Tongue (tissue), 2 donors: Measurements from ENCODE around the gene ZFPM1. TPM values are rescaled to one million over a fixed set of nuclear protein-coding genes. Genes with fewer than 3 reads are reported as not detected.
"Not testable (repeated sequence)": the region's sequence is repeated elsewhere in the genome, so short reads cannot be mapped to it uniquely, and the experiment has no call there.

Experiments used
- DNase-seq: peaks from one replicate; pipeline ENCODE4 v3.0.0-alpha.2; 2015
- total RNA-seq: library from RNA; depleted of rRNA; stranded (reverse); fragments of >200 nt; gene quantifications from one replicate; pipeline ENCODE4 v1.2.3, GENCODE V29; 2014

ZFPM1 gene
- total RNA-seq, 1 donor from 2014 or later: 0.41 TPM

GRCh38 chr16:88480829-88481228 lies 27.7 kb downstream of the ZFPM1 start:
- no peak for DNase-seq

DNA sequence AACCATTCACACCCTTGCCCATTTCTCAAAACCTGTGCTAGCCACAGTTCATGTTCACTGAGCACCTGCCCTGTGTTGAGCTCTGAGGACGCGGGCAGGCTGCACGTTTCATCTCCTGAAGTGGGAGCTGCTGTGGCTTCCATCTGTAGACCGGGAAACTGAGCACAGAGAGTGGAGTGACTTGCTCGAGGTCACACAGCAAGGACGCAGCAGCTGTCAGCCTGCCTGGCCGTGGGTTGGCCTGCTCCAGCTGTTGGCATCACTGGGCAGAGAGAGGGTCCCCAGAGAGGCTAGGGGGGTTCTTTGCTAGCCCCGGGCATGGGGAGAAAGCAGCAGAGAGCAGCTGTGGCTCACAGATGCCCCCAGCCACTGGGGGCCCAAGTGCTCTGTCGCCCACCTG lies 28.8 kb downstream of the ZFPM1 start:
- no peak for DNase-seq

DNA sequence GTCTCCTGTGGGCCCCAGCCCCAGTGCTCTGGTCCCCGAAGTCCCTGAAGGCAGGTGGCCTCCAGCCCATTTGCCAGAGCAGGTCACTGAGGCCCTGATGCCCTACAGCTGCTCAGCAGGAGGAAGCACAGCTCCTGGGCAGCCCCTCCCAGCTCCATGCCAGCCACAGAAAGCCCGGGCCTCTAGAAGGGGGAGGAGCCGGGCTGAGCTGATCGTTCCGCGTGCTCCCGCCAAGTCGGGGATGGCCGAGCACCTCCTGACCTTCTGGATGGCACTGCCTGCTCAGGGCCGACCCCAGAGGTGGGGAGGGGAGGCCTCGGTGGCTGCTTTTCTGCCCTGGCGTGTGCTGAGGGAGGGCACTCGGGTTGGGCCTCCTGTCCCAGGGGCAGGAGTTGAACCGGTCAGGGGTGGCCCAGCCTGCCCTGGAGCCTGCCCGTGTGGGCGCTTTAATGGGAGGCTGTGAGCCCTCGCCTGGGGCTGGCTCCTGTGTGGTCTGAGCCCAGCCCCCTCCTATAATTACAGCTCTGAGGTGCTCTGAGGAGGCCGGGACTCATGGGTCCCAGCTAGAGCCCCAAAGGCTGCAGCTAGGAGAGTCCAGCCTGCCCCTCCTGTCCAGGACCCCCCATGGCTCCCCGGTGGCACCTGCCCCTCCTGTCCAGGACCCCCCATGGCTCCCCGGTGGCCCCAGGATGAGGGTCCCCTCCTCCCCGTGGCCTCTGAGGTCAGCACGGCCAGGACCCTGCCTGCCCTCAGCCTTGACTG lies 29.7 kb downstream of the ZFPM1 start:
- no peak for DNase-seq

- DNase-seq: no peak
Observed at GRCh38 chr16:88483392-88483641, 30.2 kb downstream of the ZFPM1 start.

DNA sequence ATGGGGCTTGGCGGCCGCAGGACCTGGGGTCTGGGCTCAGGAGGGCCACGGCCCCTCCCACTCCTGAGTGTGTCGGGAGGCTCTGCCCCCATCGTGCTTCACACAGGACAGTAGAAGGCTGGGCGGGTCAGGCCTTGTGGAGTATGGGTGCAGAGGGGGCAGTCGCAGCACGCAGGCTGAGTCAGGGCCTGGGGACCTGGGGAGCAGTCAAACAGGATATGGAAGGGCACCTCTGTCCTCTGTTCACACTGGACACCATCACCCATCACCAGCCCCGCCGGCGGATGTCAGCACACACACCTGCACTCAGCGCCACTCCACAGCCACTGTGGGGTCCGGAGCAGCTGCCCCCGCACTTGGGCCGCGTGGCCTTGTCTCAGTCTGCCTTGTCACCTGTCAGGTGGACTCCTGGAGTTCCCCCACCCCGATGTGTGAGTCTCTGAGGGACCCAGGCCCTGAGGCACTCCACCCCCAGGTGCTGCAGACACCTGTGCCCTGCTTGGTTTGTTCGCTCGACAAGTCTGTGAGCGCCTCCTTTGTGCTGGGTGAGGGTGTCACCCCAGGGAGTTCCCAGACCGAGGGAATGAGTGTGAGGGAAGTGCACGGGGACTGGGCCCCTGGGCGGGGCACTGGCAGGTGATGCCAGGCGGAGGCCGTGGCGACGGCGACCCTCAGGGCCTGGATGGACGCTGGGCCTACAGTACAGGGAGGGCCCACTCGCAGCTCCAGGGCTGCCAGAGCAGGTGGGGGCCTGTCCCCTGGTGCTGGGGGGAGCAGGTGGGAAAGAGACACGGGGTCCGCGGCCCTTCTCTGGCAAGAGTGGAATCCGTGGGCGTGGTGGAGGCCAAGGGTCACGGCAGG lies 31.7 kb downstream of the ZFPM1 start:
- no peak for DNase-seq

DNA sequence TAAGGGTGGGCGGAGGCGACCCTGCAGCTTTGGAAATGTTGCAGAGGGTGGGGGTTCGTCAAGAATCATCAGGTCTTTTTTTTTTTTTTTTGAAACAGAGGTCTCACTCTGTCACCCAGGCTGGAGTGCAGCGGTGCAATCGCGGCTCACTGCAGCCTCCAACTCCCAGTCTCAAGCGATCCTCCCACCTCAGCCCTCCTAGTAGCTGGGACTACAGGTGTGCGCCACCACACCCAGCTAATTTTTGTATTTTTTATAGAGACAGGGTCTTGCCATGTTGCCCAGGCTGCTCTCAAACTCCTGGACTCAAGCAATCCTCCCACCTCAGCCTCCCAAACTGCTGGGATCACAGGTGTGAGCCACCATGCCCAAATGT lies 32.3 kb downstream of the ZFPM1 start:
- DNase-seq: not testable (repeated sequence)

- no peak for DNase-seq
Observed at GRCh38 chr16:88486398-88487123, 33.5 kb downstream of the ZFPM1 start.

- DNase-seq: no peak
Observed at GRCh38 chr16:88487124-88487432, 34.0 kb downstream of the ZFPM1 start.

- DNase-seq: no peak
Observed at GRCh38 chr16:88487920-88488851, 35.1 kb downstream of the ZFPM1 start.

- DNase-seq: no peak
Observed at GRCh38 chr16:88489163-88489741, 36.2 kb downstream of the ZFPM1 start.

DNA sequence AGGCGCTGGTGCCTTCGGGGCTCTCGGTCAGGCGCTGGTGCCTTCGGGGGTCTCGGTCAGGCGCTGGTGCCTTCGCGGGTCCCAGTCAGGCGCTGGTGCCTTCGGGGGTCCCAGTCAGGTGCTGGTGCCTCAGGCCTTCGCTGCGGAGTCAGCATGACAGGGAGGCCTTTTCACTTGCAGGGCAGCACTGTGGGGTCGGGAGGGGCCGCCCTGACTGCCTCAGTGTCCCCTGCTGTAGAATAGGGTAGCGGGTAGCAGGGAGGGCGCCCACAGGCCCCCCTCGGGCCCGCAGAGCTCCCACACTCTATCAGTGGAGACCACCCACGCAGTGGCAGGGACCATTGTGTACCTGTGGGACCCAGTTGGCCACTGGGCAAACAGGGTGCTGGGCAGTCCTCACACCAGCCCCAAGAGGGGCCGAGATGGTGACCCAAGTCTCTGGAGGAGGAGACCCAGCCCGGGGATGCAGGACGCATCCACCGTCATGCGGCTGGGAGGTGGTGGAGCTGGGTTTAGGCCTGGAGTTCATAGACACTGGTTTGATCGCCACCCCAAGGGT lies 38.0 kb downstream of the ZFPM1 start:
- no peak for DNase-seq

- no peak for DNase-seq
Observed at GRCh38 chr16:88491560-88492310, 38.7 kb downstream of the ZFPM1 start.

DNA sequence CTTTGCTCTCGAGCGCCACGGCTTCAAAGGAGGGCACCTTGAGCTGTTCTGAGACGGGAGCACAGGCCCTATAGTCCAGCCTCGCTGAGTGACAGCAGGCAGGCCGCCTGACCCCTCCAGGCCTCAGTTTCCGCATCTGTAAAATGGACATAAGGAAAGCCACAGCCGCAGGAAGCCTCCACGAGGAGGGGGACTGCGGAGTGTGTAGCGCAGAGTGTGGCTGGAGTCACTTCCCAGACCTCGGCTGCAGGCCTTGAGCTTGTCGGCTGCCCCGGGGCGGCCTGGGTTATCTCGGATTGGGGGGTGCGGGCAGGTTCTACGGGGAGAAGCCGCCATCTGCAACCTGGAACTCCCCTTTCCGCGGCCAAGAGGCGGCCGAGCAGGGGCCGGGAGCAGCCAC lies 40.8 kb downstream of the ZFPM1 start:
- no peak for DNase-seq

DNA sequence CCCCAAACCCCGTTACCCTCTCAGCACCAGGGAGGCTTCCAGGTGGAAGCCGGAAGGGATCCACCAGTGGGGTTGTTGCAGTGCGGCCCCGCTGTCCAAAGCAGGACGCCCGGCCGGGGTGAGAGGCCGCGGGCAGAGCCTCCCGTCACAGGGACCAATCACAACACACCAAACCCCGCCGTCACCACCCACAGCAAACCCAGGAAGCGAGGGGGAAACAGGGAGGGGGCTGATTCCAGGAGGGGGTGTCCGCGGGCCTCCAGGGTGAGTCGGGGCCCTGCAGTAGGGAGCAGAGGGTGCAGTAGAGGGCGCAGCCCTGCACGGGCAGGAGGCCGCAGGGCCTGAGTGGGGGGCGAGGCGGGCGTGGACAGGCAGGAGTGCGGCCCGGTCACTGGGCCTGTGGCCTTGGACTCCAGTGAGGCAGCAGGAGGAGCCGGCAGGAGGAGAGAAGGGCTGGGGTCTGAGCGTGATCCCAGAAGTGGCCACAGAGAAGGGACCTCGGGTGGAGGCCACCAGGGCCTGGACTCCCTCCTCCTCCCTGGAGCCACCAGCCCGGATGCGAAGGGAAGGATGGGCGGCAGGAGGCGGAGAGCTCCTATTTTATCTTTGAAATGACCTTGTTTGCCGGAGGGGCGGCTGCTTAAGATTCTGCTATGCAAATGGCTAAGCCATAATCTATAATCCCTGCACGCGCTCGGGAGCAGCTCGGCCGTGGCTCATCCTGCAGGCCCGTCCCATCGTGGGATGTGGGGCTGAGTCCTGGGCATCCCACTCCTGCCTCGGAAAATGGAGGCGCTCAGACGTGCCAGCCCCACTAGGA lies 41.5 kb downstream of the ZFPM1 start:
- no peak for DNase-seq

DNA sequence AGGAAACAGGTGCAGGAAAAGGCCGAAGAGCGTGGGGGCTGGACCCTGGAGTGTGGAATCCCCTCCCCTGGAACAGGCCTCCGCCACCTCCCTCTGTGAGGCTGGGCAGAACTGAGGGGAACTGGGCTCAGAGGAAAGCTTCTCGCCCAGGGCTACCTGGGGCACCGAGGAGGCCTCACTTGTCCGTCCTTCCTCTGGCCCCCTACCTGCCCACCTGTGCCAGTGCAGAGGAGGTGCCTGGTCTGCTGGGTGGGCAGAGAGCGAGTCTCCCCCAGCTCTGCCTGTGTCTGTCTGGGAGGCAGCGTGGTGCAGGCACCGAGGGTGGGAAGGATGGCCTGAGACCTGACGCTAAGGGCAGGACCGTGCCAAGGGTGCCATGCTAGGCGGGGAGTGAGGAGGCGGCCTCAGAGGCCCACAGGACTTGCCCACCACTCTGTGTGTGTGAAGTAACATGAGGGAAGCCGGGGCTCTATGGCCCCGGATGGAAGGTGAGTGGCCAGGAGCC lies 42.2 kb downstream of the ZFPM1 start:
- DNase-seq: no peak

GRCh38 chr16:88497561-88498462 lies 44.7 kb downstream of the ZFPM1 start:
- no peak for DNase-seq

DNA sequence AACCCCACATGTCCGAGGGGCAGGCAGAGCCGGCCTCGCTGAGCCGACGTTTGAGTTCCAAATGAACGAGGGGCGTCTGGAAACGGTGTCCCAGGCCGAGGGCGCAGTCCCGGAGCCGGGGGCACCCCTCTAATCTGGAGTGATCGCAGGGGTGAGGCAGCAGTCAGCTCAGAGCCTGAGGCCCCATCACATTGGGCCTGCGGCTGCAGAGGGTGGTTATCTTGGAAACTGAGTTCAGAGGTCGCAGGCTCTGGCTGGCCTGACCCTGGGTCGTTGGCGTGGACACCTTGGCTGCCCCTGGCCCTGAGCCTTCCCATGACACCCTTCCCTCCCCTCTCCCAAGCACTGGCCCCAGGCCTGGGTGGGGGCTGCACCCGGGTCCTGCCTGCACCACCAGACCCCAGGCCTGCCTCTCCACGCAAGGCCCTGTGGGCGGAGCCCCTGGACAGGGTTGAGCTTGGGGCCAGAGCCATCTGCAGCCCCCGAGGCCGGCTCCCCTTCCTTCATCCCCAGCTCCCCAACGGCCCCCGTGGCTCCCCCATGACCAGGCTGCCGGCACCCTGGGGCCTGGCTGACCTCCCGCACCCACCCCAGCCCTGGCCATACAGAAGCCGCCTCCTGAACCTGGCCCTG lies 45.6 kb downstream of the ZFPM1 start:
- DNase-seq: no peak

GRCh38 chr16:88499292-88499691 lies 46.2 kb downstream of the ZFPM1 start:
- no peak for DNase-seq
